Measurements from ENCODE around the gene VWA7.

GRCh38 chr6:31758281-31758680 is 18.8 kb downstream of the VWA7 start:
- no peak for TF ChIP-seq POLR2A (IDR thresholded peaks at IDR 0.05)
- TF ChIP-seq, protein P1, sequence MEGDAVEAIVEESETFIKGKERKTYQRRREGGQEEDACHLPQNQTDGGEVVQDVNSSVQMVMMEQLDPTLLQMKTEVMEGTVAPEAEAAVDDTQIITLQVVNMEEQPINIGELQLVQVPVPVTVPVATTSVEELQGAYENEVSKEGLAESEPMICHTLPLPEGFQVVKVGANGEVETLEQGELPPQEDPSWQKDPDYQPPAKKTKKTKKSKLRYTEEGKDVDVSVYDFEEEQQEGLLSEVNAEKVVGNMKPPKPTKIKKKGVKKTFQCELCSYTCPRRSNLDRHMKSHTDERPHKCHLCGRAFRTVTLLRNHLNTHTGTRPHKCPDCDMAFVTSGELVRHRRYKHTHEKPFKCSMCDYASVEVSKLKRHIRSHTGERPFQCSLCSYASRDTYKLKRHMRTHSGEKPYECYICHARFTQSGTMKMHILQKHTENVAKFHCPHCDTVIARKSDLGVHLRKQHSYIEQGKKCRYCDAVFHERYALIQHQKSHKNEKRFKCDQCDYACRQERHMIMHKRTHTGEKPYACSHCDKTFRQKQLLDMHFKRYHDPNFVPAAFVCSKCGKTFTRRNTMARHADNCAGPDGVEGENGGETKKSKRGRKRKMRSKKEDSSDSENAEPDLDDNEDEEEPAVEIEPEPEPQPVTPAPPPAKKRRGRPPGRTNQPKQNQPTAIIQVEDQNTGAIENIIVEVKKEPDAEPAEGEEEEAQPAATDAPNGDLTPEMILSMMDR (IDR thresholded peaks at IDR 0.05): no peak

Data from prostate gland (tissue), 2 donors.